Muscle of leg (tissue), 11 donors: Measurements from ENCODE around the gene ZMIZ2. TPM values are rescaled to one million over a fixed set of nuclear protein-coding genes. Genes with fewer than 3 reads are reported as not detected.
"Not testable (repeated sequence)": the region's sequence is repeated elsewhere in the genome, so short reads cannot be mapped to it uniquely, and the experiment has no call there.

Source experiments
- DNase-seq: peaks from one replicate; pipeline ENCODE4 v3.0.0; 2013
- H3K27ac ChIP-seq: one replicate; pipeline ENCODE4 v1.5.1; 2013; ENCODE audit warnings: mild to moderate bottlenecking, low read length, control low read depth
- H3K27me3 ChIP-seq: one replicate; pipeline ENCODE4 v1.6.1; 2013; ENCODE audit warnings: low read length; ENCODE audit not compliant: control insufficient read depth, insufficient read depth
- H3K36me3 ChIP-seq: one replicate; pipeline ENCODE4 v1.6.1; 2013; ENCODE audit warnings: low read length; ENCODE audit not compliant: control insufficient read depth, insufficient read depth
- H3K4me1 ChIP-seq: one replicate; pipeline ENCODE4 v1.6.1; 2013; ENCODE audit warnings: low read length; ENCODE audit not compliant: control insufficient read depth, insufficient read depth
- H3K4me3 ChIP-seq: one replicate; pipeline ENCODE4 v1.5.1; 2013; ENCODE audit warnings: low read length, control low read depth
- H3K9me3 ChIP-seq: replicated peaks from 2 replicates; pipeline ENCODE4 v1.6.1; 2013; ENCODE audit warnings: low read depth, low read length; ENCODE audit not compliant: control insufficient read depth
- WGBS: methylation state at CpG from one replicate; pipeline ENCODE4 v1.1.5; 2013; ENCODE audit warnings: missing lambda C conversion rate; ENCODE audit not compliant: insufficient coverage; 5-methylcytosine and 5-hydroxymethylcytosine counted together
- polyA plus RNA-seq, 8 donors: library from polyadenylated mRNA; unstranded; fragments of 120-200 nt; gene quantifications; one replicate each; pipeline versions ENCODE4 v1.2.1 to v1.2.3, GENCODE V29; 2013; ENCODE audit warnings: inconsistent platforms in 1 of 8, low replicate concordance in 1 of 8; ENCODE audit not compliant: insufficient read length in 8 of 8, insufficient read depth in 1 of 8
- total RNA-seq: library from RNA; stranded (reverse); fragments of 120-200 nt; gene quantifications from one replicate; pipeline ENCODE4 v1.2.4, GENCODE V29; 2013

The ZMIZ2 gene
- total and polyA plus RNA-seq, 9 donors = 10.9 to 48.9 (median 31.7) TPM

DNA sequence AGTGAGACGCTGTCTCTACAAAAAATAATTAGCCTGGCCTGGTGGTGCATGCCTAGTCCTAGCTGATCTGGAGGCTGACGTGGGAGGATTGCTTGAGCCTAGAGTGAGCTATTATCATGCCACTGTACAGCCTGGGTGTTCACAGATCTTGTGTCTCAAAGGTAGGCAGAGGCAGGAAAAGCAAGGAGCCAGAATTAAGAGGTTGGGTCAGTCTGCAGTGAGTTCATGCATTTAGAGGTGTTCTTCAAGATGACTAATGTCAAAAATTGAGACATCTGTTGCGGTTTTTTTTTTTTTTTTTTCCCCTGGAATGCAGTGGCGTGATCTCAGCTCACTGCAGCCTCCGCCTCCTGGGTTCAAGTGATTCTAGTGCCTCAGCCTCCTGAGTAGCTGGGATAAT lies 53.2 kb downstream of the ZMIZ2 start:
- Histone ChIP-seq H3K4me3 (no peak overlapping the region), H3K36me3 (peaks cover 53% of the 10 kb centered on the region), H3K9me3 (no peaks in the 10 kb centered on the region), H3K4me1 (peaks cover 8% of the 10 kb centered on the region), H3K27ac (no peak overlapping the region), H3K27me3 (no peaks in the 10 kb centered on the region)
- no peak for DNase-seq
- WGBS = 90% methylated on average over 2 of the region's 5 CpGs

DNA sequence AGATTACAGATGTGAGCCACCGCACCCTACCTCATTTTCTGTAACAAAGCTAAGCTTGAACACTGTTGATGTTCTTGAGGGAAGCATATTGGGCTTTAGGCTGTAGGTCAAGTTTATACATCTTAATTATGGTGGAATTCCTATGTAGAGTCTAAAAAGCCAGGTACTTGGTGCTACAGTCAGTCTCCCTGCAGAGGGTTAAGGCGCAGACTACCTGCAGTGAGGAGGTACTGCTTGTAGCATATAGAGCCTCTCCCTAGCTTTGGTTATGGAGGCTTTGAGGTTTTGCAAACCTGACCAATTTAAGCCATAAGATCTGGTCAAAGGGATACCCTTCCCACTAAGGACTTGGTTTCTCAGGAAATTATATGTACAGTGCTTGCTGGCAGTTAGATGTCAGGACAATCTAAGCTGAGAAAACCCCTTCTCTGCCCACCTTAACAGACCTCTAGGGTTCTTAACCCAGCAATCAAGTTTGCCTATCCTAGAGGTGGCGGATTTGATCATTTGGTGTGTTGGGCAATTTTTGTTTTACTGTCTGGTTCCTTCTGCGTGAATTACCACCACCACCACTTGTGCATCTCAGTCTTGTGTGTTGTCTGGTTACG lies 53.9 kb downstream of the ZMIZ2 start:
- Histone ChIP-seq H3K27ac (no peak overlapping the region), H3K4me1 (peaks cover 8% of the 10 kb centered on the region), H3K36me3 (peaks cover 53% of the 10 kb centered on the region), H3K9me3 (no peaks in the 10 kb centered on the region), H3K4me3 (no peak overlapping the region), H3K27me3 (no peaks in the 10 kb centered on the region)
- DNase-seq = no peak
- no CpG with 5 or more reads among the region's 5 CpGs for WGBS

DNA sequence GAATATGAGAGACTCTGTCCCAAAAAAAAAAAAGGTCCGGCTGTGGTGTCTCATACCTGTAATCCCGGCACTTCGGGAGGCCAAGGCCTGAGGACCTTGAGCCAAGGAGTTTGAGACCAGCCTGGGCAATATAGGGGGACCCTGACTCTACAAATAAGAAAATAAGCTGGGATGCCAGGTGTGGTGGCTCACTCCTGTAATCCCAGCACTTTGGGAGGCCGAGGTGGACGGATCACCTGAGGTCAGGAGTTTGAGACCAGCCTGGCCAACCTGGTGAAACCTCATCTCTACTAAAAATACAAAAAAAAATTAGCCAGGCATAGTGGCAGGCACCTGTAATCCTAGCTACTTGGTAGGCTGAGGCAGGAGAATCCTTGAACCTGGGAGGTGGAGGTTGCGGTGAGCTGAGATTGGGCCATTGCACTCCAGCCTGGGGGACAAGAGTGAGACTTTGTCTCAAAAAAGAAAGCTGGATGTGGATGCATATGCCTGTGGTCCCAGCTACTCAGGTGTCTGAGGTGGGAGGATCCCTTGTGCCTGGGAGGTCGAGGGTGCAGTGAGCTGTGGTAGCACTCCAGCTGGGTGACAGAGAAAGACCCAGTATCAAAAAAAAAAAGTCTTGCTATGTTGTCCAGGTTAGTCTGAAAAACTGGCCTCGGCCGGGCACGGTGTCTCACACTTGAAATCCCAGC lies 55.3 kb downstream of the ZMIZ2 start:
- H3K27ac ChIP-seq, H3K9me3 ChIP-seq, H3K4me3 ChIP-seq, DNase-seq, H3K27me3 ChIP-seq, H3K4me1 ChIP-seq: not testable (repeated sequence)
- 88% methylated on average over 4 of the region's 10 CpGs for WGBS
- peaks cover 50% of the 10 kb centered on the region for H3K36me3 ChIP-seq

DNA sequence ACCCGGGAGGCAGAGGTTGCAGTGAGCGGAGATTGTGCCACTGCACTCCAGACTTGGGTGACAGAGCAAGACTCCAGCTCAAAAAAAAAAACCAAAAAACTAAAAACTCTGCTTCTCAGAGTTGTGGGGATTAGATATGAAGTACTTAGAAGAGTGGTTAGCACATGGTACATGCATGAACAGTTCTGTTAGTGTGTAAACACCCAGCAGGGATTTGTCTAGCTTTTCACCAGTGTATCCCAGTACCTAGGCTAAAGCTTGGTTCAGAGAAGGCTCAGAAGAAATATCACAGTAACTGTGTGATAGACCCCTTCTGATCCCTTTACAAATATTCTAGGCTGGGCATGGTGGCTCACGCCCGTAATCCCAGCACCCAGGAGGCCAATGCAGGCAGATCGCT lies 57.3 kb downstream of the ZMIZ2 start:
- Histone ChIP-seq H3K4me3 (no peak overlapping the region), H3K27me3 (no peaks in the 10 kb centered on the region), H3K4me1 (no peaks in the 10 kb centered on the region), H3K27ac (no peak overlapping the region), H3K9me3 (no peaks in the 10 kb centered on the region), H3K36me3 (peaks cover 33% of the 10 kb centered on the region)
- 84% methylated on average over 4 of the region's 5 CpGs for WGBS
- DNase-seq = no peak

DNA sequence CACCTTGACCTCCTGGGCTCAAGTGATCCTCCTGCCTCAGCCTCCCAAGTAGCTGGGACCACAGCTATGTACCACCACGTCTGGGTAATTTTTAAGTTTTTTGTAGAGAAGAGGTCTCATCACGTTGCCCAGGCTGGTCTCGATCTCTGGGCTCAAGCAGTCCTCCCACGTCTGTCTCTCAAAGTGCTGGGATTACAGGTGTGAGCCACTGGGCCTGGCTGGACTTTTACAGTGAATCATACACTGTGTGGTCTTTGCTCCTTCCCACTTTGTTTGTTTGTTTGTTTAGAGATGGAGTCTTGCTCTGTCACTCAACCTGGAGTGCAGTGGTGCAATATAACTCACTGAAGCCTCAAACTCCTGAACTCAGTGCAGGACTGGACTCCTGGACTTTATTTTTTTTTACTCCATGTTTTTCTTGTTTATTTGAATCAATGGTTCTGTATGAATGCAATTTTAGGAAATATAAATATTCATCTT lies 60.3 kb downstream of the ZMIZ2 start:
- WGBS = no CpG with 5 or more reads among the region's 4 CpGs
- Histone ChIP-seq H3K4me1 (no peaks in the 10 kb centered on the region), H3K27ac (no peak overlapping the region), H3K4me3 (no peak overlapping the region), H3K9me3 (no peaks in the 10 kb centered on the region), H3K27me3 (no peaks in the 10 kb centered on the region), H3K36me3 (peaks cover 7% of the 10 kb centered on the region)
- no peak for DNase-seq

DNA sequence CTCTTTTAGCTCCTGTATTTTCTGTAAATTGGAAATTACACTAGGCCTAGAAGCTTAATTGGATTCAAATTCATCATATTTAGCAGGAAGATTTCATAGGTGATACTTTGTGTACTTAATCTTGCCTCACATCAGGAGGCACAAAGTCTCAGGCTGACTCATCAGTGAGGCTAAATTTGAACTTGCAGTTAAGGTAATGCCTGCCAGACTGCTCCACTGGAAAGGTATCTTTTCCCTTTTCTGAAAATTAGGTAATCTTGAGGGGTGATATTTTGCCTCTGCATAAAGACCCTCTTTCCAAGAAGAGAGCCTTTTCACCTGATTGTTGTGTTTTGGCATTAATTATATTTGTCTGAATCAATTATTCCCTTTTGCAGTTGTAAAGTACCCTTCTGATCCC lies 62.4 kb downstream of the ZMIZ2 start:
- Histone ChIP-seq H3K9me3 (no peaks in the 10 kb centered on the region), H3K27me3 (no peaks in the 10 kb centered on the region), H3K4me1 (no peaks in the 10 kb centered on the region), H3K27ac (no peak overlapping the region), H3K4me3 (no peak overlapping the region), H3K36me3 (no peaks in the 10 kb centered on the region)
- DNase-seq = no peak

DNA sequence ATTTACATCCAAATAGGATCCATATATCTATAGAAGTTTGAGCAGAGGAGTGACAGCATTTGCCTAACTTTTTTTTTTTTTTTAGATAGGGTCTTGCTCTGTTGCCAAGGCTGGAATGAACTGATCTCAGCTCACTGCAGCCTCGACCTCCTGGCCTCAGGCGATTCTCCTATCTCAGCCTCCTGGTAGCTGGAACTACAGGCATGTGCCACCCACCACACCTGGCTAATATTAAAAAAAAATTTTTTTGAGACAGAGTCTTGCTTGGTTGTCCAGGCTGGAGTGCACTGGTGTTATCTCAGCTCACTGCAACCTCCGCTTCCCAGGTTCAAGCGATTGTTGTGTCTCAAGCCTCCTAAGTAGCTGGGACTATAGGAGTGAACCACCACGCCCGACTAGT lies 62.9 kb downstream of the ZMIZ2 start:
- Histone ChIP-seq H3K9me3 (no peaks in the 10 kb centered on the region), H3K36me3 (no peaks in the 10 kb centered on the region), H3K4me1 (no peaks in the 10 kb centered on the region), H3K27me3 (no peaks in the 10 kb centered on the region), H3K4me3 (no peak overlapping the region), H3K27ac (no peak overlapping the region)
- no peak for DNase-seq
- 100% methylated on average over 2 of the region's 6 CpGs for WGBS

DNA sequence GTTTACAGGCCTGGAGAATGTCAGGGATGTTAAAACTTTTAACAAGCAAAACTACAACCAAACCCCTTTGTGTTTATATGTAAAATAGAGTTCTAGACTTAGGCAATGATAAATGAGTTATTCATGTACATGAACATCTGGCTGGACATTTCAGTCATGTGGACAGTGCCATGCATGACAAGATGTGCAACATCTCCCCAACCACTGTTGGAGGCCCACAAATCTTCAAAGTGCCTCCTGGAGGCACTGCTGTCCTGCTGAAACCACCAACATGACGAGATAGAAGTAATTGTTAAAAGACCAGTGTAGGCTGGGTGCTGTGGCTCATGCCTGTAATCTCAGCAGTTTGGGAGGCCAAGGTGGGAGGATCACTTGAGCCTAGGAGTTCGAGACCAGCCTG lies 66.3 kb downstream of the ZMIZ2 start:
- Histone ChIP-seq H3K9me3 (no peaks in the 10 kb centered on the region), H3K36me3 (no peaks in the 10 kb centered on the region), H3K27ac (no peak overlapping the region), H3K4me1 (no peaks in the 10 kb centered on the region), H3K27me3 (no peaks in the 10 kb centered on the region), H3K4me3 (no peak overlapping the region)
- DNase-seq = no peak
- WGBS = 71% methylated on average over 2 of the region's 2 CpGs

DNA sequence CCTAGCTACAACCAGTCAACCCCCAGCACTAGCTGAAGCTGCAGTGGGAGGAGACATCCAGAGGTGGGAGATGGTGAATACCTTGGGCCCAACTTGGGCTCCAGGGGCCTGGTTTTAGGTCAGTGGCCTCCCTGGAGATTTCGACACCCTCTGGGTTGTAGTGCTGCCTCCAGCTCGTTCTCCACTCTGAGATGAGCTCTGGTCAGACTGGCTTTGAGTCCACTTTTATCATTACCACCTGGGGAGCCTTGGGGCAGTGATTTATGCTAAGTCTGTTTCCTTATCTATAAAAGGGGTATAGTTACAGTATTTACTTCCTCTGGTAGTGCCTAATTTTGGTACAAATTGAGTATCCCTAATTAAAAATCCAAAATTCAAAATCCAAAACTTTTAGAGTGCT lies 70.6 kb downstream of the ZMIZ2 start:
- no CpG with 5 or more reads among the region's 2 CpGs for WGBS
- Histone ChIP-seq H3K9me3 (no peaks in the 10 kb centered on the region), H3K27me3 (no peaks in the 10 kb centered on the region)

More for the DNA sequence above, 70.6 kb downstream of the ZMIZ2 start:
- Histone ChIP-seq H3K4me3 (no peak overlapping the region), H3K27ac (no peak overlapping the region), H3K4me1 (no peaks in the 10 kb centered on the region), H3K36me3 (peaks cover under 1% of the 10 kb centered on the region)
- no peak for DNase-seq
